HG02678 (cell line): ENCODE data around the gene SERINC3.
"Not testable (repeated sequence)": the region's sequence is repeated elsewhere in the genome, so short reads cannot be mapped to it uniquely, and the experiment has no call there.

Experiments
- ATAC-seq: cut with Tn5 transposase; IDR thresholded peaks from one replicate; pipeline ENCODE4 v1.9.1; 2021; ENCODE audit warnings: mild to moderate bottlenecking, moderate library complexity; ENCODE audit not compliant: unreplicated experiment

SERINC3 gene

GRCh38 chr20:44494681-44495080 lies 27.2 kb downstream of the SERINC3 start:
- ATAC-seq, result no peak

GRCh38 chr20:44494266-44494665 lies 27.6 kb downstream of the SERINC3 start:
- no peak for ATAC-seq

- no peak for ATAC-seq
These were observed 30.1 kb downstream of the SERINC3 start for GRCh38 chr20:44491635-44492395.

- no peak for ATAC-seq
These were observed 31.9 kb downstream of the SERINC3 start for GRCh38 chr20:44489931-44490330.

- ATAC-seq, result no peak
These were observed 32.6 kb downstream of the SERINC3 start for GRCh38 chr20:44489223-44489622.

GRCh38 chr20:44488551-44488950 lies 33.3 kb downstream of the SERINC3 start:
- no peak for ATAC-seq

- ATAC-seq, result no peak
These were observed 36.1 kb downstream of the SERINC3 start for GRCh38 chr20:44485830-44486198.

- ATAC-seq, result no peak
These were observed 36.6 kb downstream of the SERINC3 start for GRCh38 chr20:44485078-44485829.

- ATAC-seq, result no peak
These were observed 38.8 kb downstream of the SERINC3 start for GRCh38 chr20:44483112-44483511.

- no peak for ATAC-seq
These were observed 40.0 kb downstream of the SERINC3 start for GRCh38 chr20:44481719-44482416.

- no peak for ATAC-seq
These were observed 41.8 kb downstream of the SERINC3 start for GRCh38 chr20:44480097-44480496.

- no peak for ATAC-seq
These were observed 42.2 kb downstream of the SERINC3 start for GRCh38 chr20:44479643-44480042.

GRCh38 chr20:44478206-44478605 lies 43.7 kb downstream of the SERINC3 start:
- ATAC-seq, result no peak

- no peak for ATAC-seq
These were observed 44.7 kb downstream of the SERINC3 start for GRCh38 chr20:44477151-44477550.

- ATAC-seq, result peak; percentile 94
These were observed 45.9 kb downstream of the SERINC3 start, which contains the start of gene TTPAL for GRCh38 chr20:44475694-44476560. TTPAL (plus strand) TSS chr20:44475874; CDS start chr20:44480000, 4,126 bp downstream.

GRCh38 chr20:44475372-44475693 lies 46.5 kb downstream of the SERINC3 start:
- ATAC-seq, result no peak

- ATAC-seq, result not testable (repeated sequence)
These were observed 49.6 kb downstream of the SERINC3 start for GRCh38 chr20:44472283-44472682.

- ATAC-seq, result no peak
These were observed 50.4 kb downstream of the SERINC3 start for GRCh38 chr20:44471481-44471882.

GRCh38 chr20:44470327-44470726 lies 51.5 kb downstream of the SERINC3 start:
- no peak for ATAC-seq

- no peak for ATAC-seq
These were observed 53.7 kb downstream of the SERINC3 start for GRCh38 chr20:44468044-44468782.
